Astrocyte (in vitro differentiated cells and primary cell): ENCODE measurements around the gene EXOC1L. TPM values are rescaled to one million over a fixed set of nuclear protein-coding genes. Genes with fewer than 3 reads are reported as not detected.

Experiments
- DNase-seq: peaks from one replicate; pipeline ENCODE4 v3.0.0-alpha.2; 2010; ENCODE audit warnings: low read depth
- FAIRE-seq: peaks from 2 replicates; lab custom pipeline; 2011; peaks lifted over from hg19 to GRCh38; lab: Jason Lieb, UNC
- H2AFZ ChIP-seq: 2 replicates; pipeline ENCODE4 v1.6.0; 2012; ENCODE audit warnings: low read depth, low read length, inconsistent platforms
- H3K27ac ChIP-seq: 2 replicates; pipeline ENCODE4 v1.5.1; 2011; ENCODE audit warnings: low read depth, low read length, inconsistent platforms
- H3K27me3 ChIP-seq: 2 replicates; pipeline ENCODE4 v1.6.0; 2011; ENCODE audit warnings: low read length, inconsistent platforms; ENCODE audit not compliant: insufficient read depth
- H3K36me3 ChIP-seq: 2 replicates; pipeline ENCODE4 v1.5.1; 2011; ENCODE audit warnings: low read length, inconsistent platforms; ENCODE audit not compliant: insufficient read depth
- H3K4me1 ChIP-seq: 2 replicates; pipeline ENCODE4 v1.5.1; 2011; ENCODE audit warnings: low read length, inconsistent platforms; ENCODE audit not compliant: insufficient read depth
- H3K4me2 ChIP-seq: 2 replicates; pipeline ENCODE4 v1.6.0; 2012; ENCODE audit warnings: low read length, inconsistent platforms
- H3K4me3 ChIP-seq: 2 replicates; pipeline ENCODE4 v1.5.1; 2011; ENCODE audit warnings: low read depth, mild to moderate bottlenecking, low read length, inconsistent platforms; ENCODE audit not compliant: insufficient read depth
- H3K79me2 ChIP-seq: 2 replicates; pipeline ENCODE4 v1.6.0; 2012; ENCODE audit warnings: mild to moderate bottlenecking, low read length, inconsistent platforms; ENCODE audit not compliant: insufficient read depth
- H3K9ac ChIP-seq: 2 replicates; pipeline ENCODE4 v1.6.0; 2012; ENCODE audit warnings: mild to moderate bottlenecking, low read length, inconsistent platforms
- H3K9me3 ChIP-seq: 2 replicates; pipeline ENCODE4 v1.5.1; 2012; ENCODE audit warnings: low read depth, mild to moderate bottlenecking, low read length, inconsistent platforms; ENCODE audit not compliant: insufficient read depth
- H4K20me1 ChIP-seq: 2 replicates; pipeline ENCODE4 v1.6.0; 2012; ENCODE audit warnings: low read length, inconsistent platforms; ENCODE audit not compliant: insufficient read depth
- H3K27ac Mint-ChIP-seq: one replicate; pipeline ENCODE4 v1.8.0; 2021; ENCODE audit warnings: mild to moderate bottlenecking, mixed read lengths; ENCODE audit not compliant: unreplicated experiment
- H3K27me3 Mint-ChIP-seq: one replicate; pipeline ENCODE4 v1.8.0; 2021; ENCODE audit warnings: low read depth, mixed read lengths; ENCODE audit not compliant: unreplicated experiment
- H3K36me3 Mint-ChIP-seq: one replicate; pipeline ENCODE4 v1.8.0; 2021; ENCODE audit warnings: low read depth, mixed read lengths; ENCODE audit not compliant: unreplicated experiment
- H3K4me1 Mint-ChIP-seq: one replicate; pipeline ENCODE4 v1.8.0; 2021; ENCODE audit warnings: low read depth, mixed read lengths; ENCODE audit not compliant: unreplicated experiment
- H3K4me3 Mint-ChIP-seq: one replicate; pipeline ENCODE4 v1.8.0; 2021; ENCODE audit warnings: mild to moderate bottlenecking, moderate library complexity, mixed read lengths; ENCODE audit not compliant: unreplicated experiment
- H3K9me3 Mint-ChIP-seq: one replicate; pipeline ENCODE4 v1.8.0; 2021; ENCODE audit warnings: mild to moderate bottlenecking, mixed read lengths; ENCODE audit not compliant: unreplicated experiment
- CTCF ChIP-seq: IDR thresholded peaks from 2 replicates; pipeline ENCODE4 v1.5.1; 2011; ENCODE audit warnings: low read depth, mild to moderate bottlenecking, inconsistent platforms, low read length, moderate library complexity; ENCODE audit not compliant: insufficient read depth
- EZH2 ChIP-seq: IDR thresholded peaks from 2 replicates; pipeline ENCODE4 v1.6.1; 2012; ENCODE audit warnings: mild to moderate bottlenecking, low read length, inconsistent platforms; ENCODE audit not compliant: insufficient read depth
- total RNA-seq: library from RNA; stranded (reverse); gene quantifications from 2 replicates; pipeline ENCODE4 v1.2.1, GENCODE V29; 2021

EXOC1L gene
- total RNA-seq, 1 donor from 2014 or later, result not detected

- no peak overlapping the region for H3K27ac ChIP-seq
- FAIRE-seq (no peak), DNase-seq (no peak)
- peaks cover 4% of the 10 kb centered on the region for H3K27me3 ChIP-seq
- Mint-ChIP-seq H3K4me3 (no peak overlapping the region), H3K27ac (no peak overlapping the region), H3K4me1 (no peaks in the 10 kb centered on the region), H3K9me3 (peaks cover 4% of the 10 kb centered on the region), H3K36me3 (no peaks in the 10 kb centered on the region), H3K27me3 (peaks cover 10% of the 10 kb centered on the region)
- H3K79me2 ChIP-seq, result no peaks in the 10 kb centered on the region
- H3K36me3 ChIP-seq, result no peaks in the 10 kb centered on the region
- no peaks in the 10 kb centered on the region for H3K4me1 ChIP-seq
- H3K9me3 ChIP-seq, result no peaks in the 10 kb centered on the region
- no peak overlapping the region for H3K4me3 ChIP-seq
- no peak overlapping the region for H3K4me2 ChIP-seq
- H4K20me1 ChIP-seq, result no peaks in the 10 kb centered on the region
- TF ChIP-seq EZH2 (no peak), CTCF (no peak)
- no peak overlapping the region for H3K9ac ChIP-seq
- no peak overlapping the region for H2AFZ ChIP-seq
Measured at GRCh38 chr4:55830048-55830447, 10.5 kb downstream of the EXOC1L start.

GRCh38 chr4:55830716-55831115 is 11.1 kb downstream of the EXOC1L start:
- no peak overlapping the region for H3K9ac ChIP-seq
- peaks cover 4% of the 10 kb centered on the region for H3K27me3 ChIP-seq
- TF ChIP-seq CTCF (no peak), EZH2 (no peak)
- no peaks in the 10 kb centered on the region for H3K79me2 ChIP-seq
- no peaks in the 10 kb centered on the region for H4K20me1 ChIP-seq
- H2AFZ ChIP-seq, result no peak overlapping the region
- no peaks in the 10 kb centered on the region for H3K36me3 Mint-ChIP-seq
- peaks cover 4% of the 10 kb centered on the region for H3K9me3 Mint-ChIP-seq
- no peak overlapping the region for H3K4me3 Mint-ChIP-seq
- H3K27ac Mint-ChIP-seq, result no peak overlapping the region
- FAIRE-seq (no peak), DNase-seq (no peak)
- H3K4me1 Mint-ChIP-seq, result no peaks in the 10 kb centered on the region
- H3K27me3 Mint-ChIP-seq, result peaks cover 10% of the 10 kb centered on the region
- H3K9me3 ChIP-seq, result no peaks in the 10 kb centered on the region
- H3K4me2 ChIP-seq, result no peak overlapping the region
- no peak overlapping the region for H3K27ac ChIP-seq
- no peak overlapping the region for H3K4me3 ChIP-seq
- no peaks in the 10 kb centered on the region for H3K4me1 ChIP-seq
- H3K36me3 ChIP-seq, result no peaks in the 10 kb centered on the region

- no peak for TF ChIP-seq CTCF
- no peak for TF ChIP-seq EZH2
- no peaks in the 10 kb centered on the region for H4K20me1 ChIP-seq
- no peak overlapping the region for H3K4me3 Mint-ChIP-seq
- H3K27ac Mint-ChIP-seq, result no peak overlapping the region
- no peak overlapping the region for H3K9ac ChIP-seq
- no peaks in the 10 kb centered on the region for H3K9me3 ChIP-seq
- peaks cover 4% of the 10 kb centered on the region for H3K27me3 ChIP-seq
- H3K4me1 ChIP-seq, result no peaks in the 10 kb centered on the region
- no peaks in the 10 kb centered on the region for H3K36me3 Mint-ChIP-seq
- H3K79me2 ChIP-seq, result no peaks in the 10 kb centered on the region
- H3K4me3 ChIP-seq, result no peak overlapping the region
- no peak overlapping the region for H2AFZ ChIP-seq
- peaks cover 8% of the 10 kb centered on the region for H3K27me3 Mint-ChIP-seq
- no peak overlapping the region for H3K27ac ChIP-seq
- DNase-seq, result no peak
- no peaks in the 10 kb centered on the region for H3K4me1 Mint-ChIP-seq
- H3K9me3 Mint-ChIP-seq, result peaks cover 6% of the 10 kb centered on the region
- H3K36me3 ChIP-seq, result no peaks in the 10 kb centered on the region
- H3K4me2 ChIP-seq, result no peak overlapping the region
- no peak for FAIRE-seq
Measured at GRCh38 chr4:55834086-55834795, 14.7 kb downstream of the EXOC1L start.
